ENCODE data around the gene MRPS18A.

MRPS18A gene

DNA sequence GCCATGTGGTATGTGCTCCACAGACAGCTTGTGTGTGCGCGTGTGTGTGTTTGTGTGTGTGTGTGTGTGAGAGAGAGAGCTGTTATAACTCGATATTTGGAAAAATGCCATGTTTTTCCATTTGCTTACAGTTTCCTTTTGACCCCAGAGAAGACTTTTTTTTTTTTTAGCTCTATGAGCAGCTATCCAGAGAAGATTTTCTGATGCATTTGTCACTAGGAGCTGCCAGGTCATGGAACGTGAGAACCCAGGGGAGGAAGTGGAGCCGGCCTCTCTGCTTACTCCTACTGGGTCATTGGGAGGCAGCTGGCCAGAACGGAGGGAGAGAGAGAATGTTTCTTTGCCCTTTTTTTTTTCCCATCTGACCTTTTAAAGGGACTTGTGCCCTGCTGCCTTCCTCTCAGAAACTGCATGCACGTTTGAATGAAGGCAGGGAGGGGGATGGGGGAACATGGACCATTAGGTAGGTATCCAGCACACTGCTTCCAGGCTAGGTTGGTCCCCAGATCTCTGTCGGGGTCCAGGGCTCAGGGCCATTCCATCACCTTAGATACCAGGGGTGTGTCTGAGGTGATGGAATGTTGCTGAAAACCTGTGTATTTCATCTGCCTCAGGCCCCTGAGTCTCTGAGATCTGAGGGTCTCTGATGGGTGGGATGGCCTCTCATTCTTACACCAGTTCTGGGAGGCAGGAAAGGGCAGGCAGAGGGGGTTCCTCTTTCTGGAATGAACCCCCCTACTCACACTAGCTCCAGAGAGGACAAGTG lies 11.2 kb upstream of the MRPS18A start:
- no peak for DNase-seq (ENCODE audit: low read depth, low spot score)

DNA sequence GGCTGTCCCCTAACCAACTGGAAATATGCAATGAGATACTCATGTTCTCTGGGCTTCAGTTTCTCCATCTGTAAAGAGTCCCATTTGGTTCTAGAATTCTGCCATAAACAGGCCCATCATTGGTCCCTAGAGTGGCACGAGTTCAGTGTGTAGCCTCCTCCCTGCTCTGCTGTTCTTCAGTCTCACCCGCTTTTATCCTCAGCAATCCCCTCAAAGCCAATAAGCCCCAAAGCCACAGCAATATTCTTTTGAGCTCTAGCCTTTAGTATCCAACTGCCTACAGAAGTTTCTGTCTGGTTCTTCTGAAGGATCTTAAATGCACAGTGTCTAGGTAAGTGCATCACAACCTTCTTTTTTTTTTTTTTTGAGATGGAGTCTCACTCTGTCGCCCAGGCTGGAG lies 9.8 kb upstream of the MRPS18A start:
- no peak for DNase-seq (ENCODE audit: low read depth, low spot score)

DNA sequence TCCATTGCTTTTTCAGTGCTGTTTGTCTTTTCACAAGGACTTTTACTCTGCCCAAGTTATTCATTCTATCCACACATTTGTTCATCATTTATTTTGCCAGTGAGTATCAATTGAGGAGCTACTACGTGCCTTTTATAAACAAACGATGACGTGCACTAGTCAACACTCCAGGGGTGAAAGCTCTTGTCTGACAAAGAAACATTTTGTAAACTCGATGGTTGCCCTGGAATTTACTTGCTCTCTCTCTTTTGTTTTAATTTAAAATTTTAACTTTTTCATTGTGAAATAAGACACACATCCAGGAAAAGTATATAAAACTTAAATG lies 8.3 kb upstream of the MRPS18A start:
- no peak for DNase-seq (ENCODE audit: low read depth, low spot score)

DNA sequence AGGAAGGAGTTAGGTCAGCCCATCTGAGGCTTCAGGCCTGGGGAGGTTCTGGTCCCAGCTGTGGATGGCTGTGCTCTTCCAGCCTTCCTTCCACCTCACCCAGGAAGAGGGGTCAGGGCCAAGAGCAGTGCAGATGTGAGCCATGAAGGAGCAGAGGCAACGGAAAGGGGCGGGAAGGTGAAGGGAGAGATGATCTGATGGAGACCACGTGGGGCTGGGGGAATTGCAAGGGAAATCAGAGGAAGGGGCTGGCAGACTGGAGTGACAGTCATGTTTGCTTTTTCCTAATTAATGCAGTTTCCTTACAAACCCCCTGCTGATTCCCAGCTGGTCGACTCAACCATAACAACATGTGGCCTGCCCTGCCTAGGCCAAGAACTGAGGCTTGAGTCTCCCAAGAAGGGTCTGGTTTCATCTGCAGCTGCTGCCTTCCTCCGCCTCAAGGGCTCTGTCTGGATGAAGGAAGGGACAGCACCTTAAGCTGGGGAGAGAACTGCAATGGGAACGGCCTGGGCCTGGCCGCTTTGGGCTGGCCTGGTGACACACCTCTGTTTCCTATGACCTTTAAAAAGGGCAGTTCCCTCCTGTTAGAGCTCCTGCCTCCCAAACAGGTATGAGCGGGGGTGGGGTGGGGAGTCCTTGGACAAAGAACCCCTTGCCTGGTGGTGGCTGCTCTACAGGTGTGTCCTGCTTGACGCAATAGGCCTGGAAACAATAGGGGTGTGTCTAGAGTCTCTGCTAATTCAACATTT lies 7.8 kb upstream of the MRPS18A start:
- no peak for DNase-seq (ENCODE audit: low read depth, low spot score)

DNA sequence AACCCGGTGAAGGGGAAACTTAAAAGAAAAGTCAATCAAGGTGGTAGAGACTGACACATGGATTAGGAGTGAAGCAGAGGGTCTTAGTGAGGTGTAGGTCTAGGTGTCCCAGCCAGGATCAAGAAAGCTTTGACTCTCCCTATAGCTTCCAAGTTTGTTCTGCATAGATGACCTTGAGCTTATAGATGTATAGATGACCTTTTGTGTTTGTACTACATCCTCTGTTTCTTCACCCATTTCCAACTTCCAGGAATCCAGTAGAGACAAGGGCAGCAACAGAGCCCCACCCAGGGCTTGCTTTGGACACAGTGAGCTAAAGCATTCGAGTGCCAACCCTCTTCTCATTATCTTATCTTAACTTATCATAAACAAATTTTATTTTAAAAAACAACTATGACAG lies 1.8 kb upstream of the MRPS18A start:
- DNase-seq (ENCODE audit: low read depth, low spot score): no peak

DNA sequence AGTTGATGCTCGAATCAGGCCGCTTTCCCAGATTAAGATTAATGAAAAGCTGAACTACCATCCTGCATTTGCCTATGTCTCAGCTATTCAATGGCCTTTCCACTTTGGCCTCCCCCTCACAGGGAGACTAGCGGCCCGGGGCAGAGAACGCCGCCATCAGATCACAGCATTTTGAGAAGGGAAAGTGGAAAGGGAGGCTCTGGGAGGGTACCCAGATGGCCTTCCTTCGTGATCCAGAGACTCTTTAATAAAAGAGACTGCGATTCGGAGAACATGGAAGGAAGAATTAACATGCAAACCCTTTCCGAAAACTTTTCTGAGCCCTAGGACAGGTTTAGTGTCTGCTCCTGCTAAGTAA lies 533 bp downstream of the MRPS18A start:
- DNase-seq (ENCODE audit: low read depth, low spot score): no peak

DNA sequence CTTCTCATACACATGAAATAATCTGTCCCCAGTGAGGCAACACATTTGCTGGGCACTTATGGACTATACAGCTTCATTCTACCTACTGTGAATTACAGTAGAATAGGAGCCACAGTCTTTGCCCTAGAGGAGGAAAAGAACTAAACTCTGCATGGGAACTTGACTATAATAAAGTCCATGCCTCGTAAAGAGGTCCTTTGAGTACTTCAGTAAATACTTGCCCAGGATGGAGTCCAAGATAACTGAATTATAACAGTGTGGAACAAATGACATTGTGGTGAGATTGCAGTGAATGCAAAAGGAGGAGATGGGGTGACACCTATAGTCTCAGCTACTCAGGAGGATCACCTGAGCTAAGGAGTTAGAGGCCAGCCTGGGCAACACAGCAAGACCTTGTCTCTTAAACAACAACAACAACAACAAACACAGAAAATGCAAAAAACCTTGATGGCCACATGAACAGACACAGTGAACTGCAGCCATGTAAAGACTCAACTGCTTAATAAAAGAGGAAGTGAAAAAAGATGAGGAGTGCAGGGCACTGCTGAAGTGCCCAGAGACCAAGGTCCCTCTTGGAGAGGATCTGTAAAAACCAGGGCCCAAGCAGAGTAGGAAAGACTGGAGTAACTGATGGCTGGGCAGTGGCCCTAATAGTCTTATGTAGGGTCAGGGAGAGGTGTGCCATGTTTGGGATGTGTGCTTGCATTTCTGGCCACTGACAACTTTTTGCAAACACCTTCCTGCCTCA lies 3.7 kb downstream of the MRPS18A start:
- DNase-seq (ENCODE audit: low read depth, low spot score): no peak

DNA sequence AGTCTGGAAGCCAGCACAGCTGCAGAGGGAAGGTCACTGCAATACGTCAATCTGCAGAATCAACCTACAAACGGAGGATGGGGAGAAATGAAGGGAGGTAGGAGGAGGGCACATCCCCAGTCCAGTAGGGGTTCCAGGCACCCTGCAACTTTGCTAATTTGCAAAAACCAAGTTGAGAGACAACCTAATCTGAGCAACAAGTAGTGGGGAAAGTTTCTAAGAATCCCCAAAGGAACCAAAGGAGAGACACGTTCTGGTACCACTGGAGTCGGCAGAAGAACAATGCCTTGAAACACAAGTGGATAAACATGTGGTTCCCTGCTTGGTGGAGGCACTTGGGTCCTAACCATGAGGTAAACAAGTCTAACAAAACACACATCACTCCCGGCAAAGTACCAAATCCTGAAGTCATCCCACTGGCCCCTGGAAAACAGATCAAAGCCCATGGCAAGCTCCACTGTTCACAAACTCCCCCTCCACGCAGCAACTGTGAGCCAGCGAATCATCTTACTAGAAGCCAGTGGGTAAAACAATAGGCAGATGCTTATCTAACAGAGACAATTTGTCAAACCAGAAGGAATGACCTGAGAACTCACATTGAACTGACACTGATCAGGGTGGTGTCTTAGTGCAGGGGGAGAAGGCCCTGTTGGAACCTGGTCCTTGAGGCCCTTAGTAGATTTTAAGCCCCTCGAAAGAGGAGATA lies 4.7 kb downstream of the MRPS18A start:
- no peak for DNase-seq (ENCODE audit: low read depth, low spot score)

DNA sequence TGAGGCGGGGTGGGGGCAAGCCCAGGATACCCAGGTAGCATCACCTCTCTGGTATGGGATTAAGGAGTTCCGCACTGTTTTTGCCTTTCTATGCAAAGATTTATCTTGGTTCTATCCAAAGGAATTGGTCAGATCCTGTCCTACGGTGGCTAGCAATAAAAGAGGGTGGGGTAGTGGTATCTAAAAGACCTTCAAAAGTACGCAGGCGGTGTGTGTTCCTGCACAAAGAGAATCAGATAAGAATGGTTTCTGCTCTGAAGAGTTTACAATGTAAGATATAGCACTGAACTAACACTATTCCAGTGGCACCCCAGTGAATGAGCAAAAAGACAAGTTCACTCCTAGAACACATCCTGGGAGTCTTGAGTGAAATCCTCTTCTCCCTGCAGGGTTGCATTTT lies 6.3 kb downstream of the MRPS18A start:
- no peak for DNase-seq (ENCODE audit: low read depth, low spot score)

DNA sequence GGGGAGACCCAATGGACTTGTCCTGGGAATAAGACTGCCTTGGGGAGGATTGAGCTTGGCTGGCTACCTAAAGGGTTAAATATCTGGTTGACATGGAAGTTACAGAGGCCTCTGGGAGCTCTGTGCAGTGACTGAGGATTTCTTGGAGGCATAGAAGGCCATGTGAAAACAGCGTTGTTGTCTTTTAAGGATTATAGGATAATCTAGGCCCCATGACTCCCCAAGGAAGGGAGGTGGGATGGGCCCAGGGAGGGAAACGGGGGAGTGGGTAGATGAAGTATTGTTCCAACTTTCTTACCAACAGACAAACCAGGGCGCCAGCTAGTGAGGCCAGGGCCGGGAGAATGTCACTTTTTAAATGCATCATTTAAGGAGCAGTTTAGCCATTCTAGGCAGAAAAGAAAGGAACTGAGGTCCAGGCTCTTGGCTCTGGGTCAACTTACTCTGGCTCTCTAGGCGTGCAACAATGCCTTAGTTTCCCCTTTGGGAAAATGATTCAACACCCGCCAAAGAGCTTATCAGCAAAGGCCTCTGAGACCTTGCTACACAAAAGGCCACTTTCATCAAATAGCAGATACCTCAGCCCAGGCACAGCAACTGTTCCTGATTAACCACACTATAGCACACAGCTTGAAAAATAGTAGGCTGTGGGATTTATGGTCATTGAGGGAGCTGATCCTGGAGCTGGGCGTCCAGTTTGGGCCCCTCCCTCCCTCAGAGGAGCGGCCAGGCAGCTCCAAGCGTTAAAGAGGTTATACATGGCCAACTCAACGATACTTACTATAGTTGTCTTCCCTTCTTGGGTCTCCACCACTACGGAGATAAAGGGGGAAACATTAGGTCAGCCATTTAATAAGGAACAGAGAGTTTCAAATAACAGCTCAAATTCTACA lies 7.0 kb downstream of the MRPS18A start:
- no peak for DNase-seq (ENCODE audit: low read depth, low spot score)

DNA sequence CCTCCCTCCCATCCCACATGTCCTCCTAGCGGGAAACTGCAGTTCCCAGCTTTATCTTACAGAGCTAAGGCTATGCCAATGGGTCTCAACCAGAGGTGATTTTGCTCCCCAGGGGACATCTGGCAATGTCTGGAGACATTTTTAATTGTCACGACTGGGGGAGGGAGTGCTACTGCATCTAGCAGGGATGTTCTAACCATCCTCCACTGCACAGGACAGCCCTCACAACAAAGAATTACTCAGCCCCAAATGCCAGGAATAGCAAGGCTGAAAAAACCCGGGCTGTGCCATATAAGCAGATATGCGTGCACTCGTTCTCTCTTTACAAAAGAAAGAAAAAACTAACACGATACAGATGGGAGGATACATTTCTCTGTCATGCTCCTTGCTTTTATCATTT lies 8.5 kb downstream of the MRPS18A start:
- DNase-seq (ENCODE audit: low read depth, low spot score): no peak

DNA sequence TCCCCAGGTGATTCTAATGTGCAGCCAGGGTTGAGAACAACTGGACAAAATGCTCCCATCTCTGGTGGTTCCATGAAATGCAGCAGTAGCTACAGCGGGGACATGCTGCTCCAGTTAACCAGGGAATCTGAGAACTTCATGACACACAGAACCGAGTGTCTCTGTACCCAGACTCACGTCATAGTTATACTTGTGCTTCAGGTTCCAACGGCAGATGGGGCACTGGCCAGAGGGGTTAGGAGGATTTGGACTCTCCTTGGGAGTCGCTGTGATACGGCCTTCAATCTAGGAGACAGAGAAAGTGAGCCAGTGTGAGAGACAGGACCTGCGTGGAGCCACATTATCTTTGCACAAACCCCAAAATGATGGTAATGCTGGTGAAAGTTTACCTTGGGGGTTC lies 9.2 kb downstream of the MRPS18A start:
- no peak for DNase-seq (ENCODE audit: low read depth, low spot score)

DNA sequence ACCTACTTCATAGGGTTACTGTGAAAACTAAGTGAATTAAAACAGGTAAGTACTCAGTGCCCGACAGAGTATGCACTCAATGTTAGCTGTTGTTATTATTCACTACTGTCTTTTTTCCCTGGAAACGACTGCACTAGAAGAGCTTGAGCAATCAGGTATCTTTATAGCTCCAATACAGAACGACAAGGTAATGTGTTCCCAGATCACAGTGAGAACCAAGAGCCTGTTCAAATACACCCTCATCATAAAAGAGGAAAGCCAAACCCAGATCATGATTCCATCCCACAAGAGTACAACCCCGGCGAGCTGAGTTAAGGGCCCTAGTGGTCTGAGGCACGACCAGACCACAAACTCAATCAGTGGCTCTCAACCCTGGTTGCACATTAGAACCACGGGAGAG lies 9.8 kb downstream of the MRPS18A start:
- no peak for DNase-seq (ENCODE audit: low read depth, low spot score)

DNA sequence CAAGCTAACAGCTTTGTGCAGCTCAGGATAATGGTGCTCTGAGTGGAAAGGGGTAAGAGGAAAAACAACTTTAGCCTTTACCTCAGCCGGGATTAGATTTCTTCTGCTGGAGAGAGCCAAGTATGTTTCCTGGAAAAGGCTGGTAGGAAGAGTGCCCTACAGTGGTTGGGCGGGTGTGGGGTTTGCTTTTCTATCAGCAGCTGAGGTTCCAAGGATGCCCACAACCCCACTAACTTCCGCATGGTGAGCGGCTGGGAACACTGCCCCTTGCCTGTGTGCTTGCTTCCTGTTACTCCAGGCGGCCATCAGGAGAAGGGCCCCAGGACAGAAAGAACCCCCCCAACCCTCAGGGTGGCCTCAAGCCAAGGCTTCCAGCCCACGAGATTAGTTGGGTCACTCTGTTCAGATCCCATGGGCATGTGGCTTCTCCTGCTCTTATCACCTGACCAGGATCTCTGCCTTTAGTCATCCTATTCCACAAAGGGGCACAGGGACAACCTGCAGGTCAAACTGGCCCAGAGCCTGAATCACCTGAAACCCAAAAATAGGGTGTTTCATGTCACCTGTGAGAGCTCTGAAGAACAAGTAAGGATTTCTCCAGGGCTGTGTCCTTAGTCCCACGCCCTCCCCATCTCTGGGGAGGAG lies 10.5 kb downstream of the MRPS18A start:
- no peak for DNase-seq (ENCODE audit: low read depth, low spot score)

DNA sequence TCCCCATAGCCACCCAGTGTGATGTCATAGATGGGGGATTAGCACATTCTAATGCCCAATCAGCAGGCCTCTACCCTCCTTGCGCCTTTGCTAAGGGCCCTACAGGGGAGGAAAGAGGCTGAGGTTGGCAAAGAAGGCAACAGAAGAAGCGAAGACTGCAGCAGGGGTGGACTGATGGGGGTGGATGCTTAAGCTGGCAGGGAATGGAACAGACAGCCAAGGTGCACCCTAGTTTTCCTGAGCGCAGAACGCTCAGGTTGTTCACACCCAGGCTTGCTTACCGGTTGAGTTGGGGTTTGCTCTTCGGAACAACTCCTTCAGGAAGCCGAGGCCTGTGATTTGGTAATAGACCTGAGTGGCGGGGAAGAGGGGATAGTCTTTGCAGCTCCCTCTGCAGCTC lies 12.7 kb downstream of the MRPS18A start:
- DNase-seq (ENCODE audit: low read depth, low spot score): no peak

DNA sequence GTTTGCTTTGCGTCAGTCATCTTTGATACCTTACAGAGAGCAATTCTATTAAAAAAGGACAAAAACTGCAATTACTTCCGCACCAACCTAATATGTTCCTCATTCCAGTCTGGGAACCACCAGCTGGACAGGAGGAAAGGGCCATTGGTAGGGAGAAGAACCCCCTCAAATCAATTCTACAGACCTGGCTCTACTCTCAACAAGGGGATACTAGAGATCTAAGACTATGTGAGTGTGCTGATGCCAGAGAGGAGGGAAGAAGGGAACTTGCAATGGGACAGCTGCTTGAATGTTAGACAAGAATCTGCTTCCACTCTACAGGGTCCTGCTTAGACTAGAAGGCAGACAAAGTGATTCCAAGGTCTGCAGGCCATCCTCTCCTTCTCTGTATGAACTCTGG lies 13.3 kb downstream of the MRPS18A start:
- DNase-seq (ENCODE audit: low read depth, low spot score): no peak

DNA sequence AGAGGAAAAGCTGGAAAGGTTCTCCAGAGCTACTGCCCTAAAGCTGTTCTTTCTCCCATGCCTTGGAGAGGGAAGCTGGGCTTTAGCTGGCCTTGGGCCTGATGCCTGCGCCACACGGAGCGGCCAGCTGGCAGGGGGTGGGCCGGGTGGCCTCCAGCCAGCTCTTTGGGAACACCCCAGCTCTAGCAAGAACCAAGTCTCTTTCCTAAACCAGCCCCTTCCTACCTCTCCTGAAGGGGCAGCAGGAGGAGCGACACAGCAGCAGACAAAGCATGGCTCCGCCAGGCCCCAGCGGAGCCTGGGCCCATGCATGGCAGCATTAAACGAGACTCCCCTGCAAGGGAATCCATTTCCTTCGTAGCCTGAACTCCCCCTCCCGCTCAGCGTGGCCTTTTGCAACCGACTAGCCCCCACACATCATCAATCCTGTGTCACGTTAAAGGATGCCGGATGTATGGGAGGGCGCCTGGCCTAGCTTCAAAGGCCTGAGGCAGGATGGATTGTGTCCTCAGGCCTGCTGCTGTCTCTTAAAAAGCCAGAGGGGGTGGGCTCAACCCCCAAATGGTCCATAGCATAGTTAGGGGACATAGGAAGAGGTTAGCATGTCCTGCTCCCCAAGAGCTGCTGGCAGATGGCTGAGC lies 14.0 kb downstream of the MRPS18A start:
- DNase-seq (ENCODE audit: low read depth, low spot score): no peak

DNA sequence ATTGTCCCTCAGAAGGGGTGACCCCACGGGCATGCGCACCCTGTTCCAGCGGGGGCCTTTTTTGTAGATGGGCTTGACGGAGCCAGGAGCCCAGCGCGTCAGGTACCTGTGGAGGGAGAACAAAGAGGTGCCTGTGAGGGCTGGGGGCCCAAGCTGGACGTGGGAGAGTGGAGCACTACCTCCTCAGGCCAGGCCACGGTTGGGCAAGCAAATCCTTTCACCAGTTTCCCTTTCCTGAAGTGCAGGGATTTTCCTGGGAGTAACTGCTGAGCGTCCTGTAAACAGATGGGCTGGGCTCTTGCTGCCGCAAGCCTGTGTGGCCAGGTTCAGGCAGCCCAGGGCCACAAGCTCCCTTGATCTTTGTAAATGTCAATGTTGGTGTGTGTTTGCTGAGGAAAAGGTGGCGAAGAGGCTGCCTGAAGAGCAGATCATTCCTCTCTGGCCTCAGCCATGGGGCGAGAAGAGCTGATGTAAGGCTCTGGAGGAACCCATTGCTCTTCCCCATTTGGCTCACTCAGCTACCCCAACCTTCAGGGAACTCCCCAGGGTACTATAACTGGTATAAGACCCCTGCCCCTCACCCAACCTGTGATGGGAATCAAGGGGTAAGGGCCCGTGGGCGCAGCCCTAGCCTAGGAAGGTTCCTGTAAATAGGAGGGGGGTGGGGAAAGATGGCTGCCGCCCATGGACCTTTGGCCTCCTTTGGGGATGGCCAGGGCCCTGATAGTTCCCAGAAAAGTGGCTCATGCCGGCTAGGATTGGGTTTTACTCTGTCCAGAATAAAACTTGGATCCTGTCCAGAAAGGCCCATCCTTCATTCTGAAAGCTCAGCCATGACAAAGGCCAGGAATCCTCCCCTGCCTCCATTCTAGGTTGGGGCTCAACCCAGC lies 15.5 kb downstream of the MRPS18A start:
- DNase-seq (ENCODE audit: low read depth, low spot score): no peak
